GM21360 (cell line): Measurements from ENCODE around the gene PSMD6.

ENCODE experiments used
- ATAC-seq: cut with Tn5 transposase; IDR thresholded peaks from one replicate; pipeline ENCODE4 v1.9.1; 2021; ENCODE audit warnings: mild to moderate bottlenecking, moderate library complexity; ENCODE audit not compliant: unreplicated experiment

Gene PSMD6

DNA sequence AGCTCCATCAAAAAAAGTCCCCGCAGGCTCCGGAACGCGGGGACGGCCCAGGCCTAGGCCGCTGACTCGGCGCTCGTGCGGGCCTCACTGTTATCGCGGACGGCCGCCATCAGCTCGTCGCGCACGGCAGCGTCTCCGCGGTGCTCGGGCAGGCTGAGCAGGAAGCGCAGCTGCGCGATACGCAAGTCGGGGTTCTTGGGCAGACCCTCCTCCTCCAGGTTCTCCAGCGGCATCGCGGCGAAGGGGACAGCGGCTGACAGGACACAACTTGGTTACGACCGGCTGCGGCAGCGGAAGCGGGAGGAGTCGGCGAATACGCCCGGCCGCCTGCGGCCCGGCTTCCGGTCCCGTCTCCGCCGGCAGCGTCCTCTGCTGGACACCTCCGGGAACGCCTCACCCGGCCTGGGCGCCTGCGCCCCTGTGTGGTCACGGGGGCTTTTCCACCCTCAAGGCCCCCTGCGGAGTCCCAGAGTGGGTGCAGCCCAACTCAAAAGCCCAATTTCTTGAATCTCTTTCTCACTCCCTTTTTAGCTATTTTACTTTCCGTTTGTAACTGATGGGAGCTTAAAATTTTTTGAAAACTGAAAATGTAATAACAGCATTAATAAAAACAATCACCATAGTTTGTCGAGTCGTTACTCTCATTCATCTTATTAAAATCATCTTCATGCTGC is at the start of gene PSMD6:
Gene PSMD6 (minus strand): TSS at position 308 of the 674 bp plus-strand sequence. CDS start 75 bp downstream, at position 233.
- peak; percentile 98 for ATAC-seq

DNA sequence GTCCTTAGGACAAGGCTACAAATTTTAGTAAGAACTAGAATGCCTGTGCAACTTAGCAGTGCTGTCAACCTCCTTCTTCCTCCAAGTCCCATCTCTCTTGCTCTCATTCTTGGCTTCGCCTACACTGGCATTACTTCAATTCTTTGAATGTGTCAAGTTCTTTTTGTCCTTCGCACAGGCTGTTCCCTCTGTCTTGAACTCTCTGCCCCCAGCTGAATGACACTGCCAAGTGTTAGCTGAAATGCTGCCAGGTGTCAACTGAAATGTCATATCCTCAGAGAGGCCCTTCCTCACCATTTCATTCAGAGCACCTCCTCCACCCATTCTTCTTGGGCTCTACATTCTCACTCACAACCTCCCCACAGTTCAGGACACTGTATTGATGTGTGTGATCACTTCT is 48.8 kb upstream of the PSMD6 start:
- no peak for ATAC-seq

DNA sequence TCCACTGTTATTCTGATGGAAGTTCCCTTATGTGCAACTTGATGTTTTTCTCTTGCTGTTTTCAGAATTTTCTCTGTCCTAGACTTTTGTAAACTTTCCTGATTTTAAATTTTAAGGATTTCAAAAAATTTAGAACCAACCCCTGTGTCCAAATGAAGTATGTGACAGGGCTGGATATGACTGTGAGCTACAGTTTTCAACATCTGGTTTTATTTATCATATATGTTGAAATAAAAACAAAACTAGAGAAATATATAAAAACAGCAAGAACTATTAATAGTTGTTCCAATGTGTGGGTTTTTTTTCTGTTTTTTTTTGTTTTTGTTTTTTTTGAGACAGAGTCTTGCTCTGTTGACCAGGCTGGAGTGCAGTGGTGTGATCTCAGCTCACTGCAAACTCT is 47.4 kb upstream of the PSMD6 start:
- no peak for ATAC-seq

DNA sequence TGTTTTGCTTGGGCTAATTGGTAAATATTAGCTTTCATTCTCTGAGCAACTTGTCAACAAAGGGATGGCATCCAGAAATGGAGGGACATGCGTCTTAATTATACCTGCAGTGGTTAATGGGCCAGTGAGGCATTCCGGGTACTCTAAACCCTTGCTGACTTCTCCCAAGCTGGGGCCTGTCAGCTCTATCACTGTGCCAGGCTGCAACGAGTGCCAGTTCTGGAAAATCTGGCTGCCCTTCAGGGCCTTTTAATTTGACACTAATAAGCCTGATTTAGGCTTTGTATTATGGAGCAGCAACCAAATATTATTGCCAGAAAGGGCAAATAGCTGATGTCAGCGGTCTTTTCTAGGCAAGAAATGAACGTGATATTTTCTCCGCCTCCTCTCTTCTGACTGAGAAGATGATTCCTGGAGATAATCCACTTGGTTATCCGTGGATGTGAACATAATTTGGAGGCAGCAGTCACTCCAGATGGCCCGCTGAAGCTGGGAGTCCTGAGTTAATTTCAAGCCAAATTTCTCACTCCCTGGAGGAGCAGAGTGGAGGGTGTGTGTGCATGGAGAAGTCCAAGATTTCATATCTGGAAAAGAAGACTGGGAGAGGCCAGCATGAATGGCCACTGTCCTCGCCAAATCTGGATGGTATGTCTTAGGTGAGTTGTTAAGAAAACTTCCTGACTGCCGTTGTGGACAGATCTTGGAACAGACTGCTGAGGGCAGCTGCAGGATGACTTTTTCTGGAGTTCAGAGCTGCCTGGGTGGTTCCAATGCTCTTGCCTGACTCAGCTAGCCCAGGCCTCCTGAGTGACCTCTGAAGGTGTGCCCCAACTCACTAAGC is 44.4 kb upstream of the PSMD6 start:
- no peak for ATAC-seq

GRCh38 chr3:64064804-64065203 is 41.5 kb upstream of the PSMD6 start:
- no peak for ATAC-seq

DNA sequence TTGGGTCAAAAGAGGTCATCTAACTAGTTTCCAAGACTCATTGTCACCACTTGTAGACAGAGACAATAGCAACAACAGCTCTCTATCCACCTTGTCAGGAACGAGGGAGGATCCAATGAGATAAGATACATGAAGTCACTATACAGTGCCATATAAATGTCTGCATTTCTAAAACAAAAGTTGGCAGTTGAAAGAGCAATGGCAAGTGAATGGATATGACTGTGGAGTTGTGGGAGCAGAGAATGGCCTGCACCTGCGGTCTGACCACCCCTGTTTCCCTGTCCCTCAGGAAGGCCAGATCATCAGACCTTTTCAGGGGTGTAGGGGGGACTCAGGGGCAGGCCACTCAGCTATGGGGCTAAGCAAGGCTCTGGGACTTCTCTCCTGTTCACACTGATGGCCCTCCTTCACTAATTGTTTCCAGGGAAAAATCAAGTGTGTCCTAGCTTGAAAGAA is 40.7 kb upstream of the PSMD6 start:
- no peak for ATAC-seq

GRCh38 chr3:64063207-64063982 is 40.1 kb upstream of the PSMD6 start:
- ATAC-seq, result no peak

- ATAC-seq, result no peak
These were observed 38.3 kb upstream of the PSMD6 start for GRCh38 chr3:64061628-64062027.

GRCh38 chr3:64059484-64060175 is 36.3 kb upstream of the PSMD6 start:
- no peak for ATAC-seq

DNA sequence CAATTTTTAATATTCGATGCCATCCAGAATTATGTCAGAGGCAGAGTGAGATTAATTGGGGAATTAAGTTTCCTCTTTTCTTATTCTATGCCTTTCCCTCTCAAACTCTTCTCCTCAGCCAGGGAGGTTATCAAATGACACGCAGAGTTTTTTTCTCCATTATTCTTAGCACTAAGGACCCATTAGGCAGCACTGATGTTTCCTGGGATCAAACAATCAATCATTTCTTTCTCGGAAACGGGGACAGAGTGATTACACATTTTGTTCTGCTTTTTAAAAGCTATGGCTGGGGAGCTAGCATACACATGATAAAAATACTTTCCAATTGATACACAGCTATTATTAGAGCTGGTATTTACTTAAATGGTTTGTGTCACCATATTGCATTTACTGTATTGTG is 35.3 kb upstream of the PSMD6 start:
- no peak for ATAC-seq

DNA sequence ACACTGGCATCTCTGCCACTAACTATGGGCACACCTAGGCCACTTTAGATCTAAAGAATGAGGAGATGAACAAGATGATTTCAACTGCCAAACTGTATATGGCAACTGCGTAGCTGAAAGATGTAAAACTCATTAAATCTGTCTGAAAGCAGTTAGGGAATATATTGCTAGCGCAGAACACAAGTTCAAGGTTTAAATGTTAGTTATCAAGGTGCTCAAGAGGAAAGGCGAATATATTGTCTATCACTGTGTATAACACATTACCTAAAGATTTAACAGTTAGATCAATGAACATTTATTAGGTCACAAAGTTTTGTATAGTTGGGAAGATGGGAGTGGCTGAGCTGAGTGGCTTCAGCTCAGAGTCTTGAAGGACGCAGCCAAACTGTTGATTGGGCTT is 33.9 kb upstream of the PSMD6 start:
- no peak for ATAC-seq

DNA sequence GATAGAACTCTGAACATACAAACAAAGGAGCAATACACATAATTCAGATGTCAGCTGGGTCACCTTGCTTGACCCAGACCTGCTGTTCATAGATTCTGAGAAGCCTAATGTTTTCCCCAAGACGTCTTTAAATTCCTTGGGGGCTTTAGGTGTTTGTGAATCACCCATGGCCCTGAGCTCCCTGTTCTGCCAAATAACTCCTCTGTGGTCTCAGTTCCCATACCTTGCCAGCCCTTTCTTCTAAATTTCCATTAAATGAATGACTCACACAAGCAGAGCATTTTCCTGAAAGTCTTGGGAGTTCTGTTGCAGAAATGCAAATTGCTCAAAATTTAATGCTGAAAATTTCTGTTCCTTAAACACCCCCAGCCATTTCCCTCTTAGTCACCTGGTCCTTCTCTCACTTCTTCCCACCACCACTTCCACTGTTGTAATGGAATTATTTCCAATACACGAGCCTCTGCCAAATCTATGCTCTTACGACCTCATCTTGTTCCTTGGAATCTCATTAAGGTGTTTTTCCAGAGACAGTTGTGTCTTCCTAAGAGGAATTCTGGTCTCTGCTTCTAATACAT is 33.4 kb upstream of the PSMD6 start:
- no peak for ATAC-seq

DNA sequence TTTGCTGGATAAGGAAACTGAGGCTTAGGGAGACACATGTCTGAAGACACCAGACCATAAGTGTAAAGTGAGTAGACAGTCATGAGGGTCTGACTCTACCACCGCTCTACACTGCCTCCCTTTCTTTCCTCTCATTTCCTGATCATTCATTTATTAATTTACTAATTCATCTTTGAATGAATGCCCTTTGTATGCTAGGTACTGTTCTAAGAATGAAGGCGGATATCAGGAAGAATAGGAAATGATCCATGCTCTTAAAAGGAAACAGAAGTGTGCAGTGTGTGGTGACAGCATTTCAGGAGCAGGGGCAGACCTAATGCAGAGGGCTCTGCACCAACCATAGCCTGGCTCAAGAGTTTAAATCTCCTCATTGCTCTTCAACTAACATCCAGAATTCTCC is 31.8 kb upstream of the PSMD6 start:
- ATAC-seq, result no peak

GRCh38 chr3:64054488-64054887 is 31.2 kb upstream of the PSMD6 start:
- ATAC-seq, result no peak

GRCh38 chr3:64053581-64053980 is 30.3 kb upstream of the PSMD6 start:
- ATAC-seq, result no peak

DNA sequence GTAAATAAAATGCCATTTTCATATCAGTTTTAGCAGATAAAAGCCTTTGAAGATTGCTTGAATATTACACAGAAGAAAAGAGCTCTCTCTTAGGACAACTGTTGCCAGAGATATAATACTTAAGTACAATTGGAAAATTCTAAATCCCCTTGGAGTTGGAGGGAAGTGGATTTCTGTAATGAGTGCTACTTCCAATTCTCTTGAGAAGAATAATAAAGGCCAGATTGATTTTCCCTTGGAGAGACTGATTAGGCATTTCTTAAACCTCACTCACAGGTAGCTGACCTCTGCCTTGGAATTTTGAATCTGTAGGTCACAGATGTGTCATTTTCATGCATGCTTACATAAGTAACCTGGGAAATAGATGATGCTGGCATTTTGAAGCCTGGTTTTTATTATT is 29.8 kb upstream of the PSMD6 start:
- ATAC-seq, result no peak

DNA sequence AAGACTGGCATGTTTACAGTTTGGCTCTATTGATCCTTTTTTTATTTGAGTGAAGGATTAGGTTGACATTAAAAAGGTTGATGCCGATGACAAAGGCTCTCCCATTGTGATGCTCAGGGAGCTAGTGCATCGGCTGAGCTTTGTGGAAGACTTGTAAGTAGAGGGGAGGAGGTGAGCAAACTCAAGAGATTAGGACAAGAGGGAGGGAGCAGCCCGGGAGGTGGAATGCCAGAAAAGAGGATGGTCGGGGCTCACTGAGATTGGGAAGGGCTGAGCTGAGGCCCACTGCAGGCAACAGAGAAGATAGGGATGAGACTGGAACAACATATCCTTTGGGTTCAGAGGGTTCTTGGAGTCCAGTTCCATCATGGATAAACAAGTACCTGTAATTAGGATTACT is 26.5 kb upstream of the PSMD6 start:
- ATAC-seq, result no peak

DNA sequence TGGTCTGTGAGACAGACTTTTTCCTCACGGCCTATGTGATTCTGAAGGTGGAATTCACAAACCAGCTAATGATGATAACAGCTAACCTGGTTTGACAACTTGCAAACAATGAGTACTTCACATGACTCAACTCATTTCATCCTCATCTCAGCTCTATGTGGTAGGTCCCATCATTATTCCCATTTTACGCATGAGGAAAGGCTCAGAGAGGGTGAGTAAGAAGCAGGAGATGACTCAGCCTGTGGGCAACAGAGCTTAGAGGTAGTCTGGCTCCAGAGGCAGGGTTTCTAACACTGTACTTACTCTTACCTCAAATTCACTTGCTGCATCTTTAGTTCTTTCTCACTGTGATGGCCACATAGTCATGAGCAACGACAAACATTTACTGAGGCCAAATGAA is 25.8 kb upstream of the PSMD6 start:
- ATAC-seq, result no peak

- ATAC-seq, result no peak
These were observed 25.4 kb upstream of the PSMD6 start for GRCh38 chr3:64048631-64049061.

GRCh38 chr3:64047787-64048186 is 24.5 kb upstream of the PSMD6 start:
- no peak for ATAC-seq
